Measurements from ENCODE around the gene HGFAC.

HGFAC gene

GRCh38 chr4:3463556-3464348, 22.0 kb downstream of the HGFAC start:
- no peak for FAIRE-seq
- TF ChIP-seq POLR2A (IDR thresholded peaks at IDR 0.05; ENCODE audit: low read depth, low read length): no peak
- DNase-seq (ENCODE audit: insufficient read length, low spot score): no peak

- FAIRE-seq: no peak
- DNase-seq (ENCODE audit: insufficient read length, low spot score): no peak
- TF ChIP-seq POLR2A (IDR thresholded peaks at IDR 0.05; ENCODE audit: low read depth, low read length): no peak
These were observed 22.7 kb downstream of the HGFAC start for GRCh38 chr4:3464349-3464905.

GRCh38 chr4:3464911-3465697, 23.3 kb downstream of the HGFAC start:
- no peak for FAIRE-seq

GRCh38 chr4:3465698-3466671, 24.2 kb downstream of the HGFAC start:
- DNase-seq (ENCODE audit: insufficient read length, low spot score) (no peak), FAIRE-seq (no peak)
- TF ChIP-seq POLR2A (IDR thresholded peaks at IDR 0.05; ENCODE audit: low read depth, low read length): no peak

More at GRCh38 chr4:3464911-3465697, 23.3 kb downstream of the HGFAC start:
- TF ChIP-seq POLR2A (IDR thresholded peaks at IDR 0.05; ENCODE audit: low read depth, low read length): no peak
- DNase-seq (ENCODE audit: insufficient read length, low spot score): no peak

GRCh38 chr4:3466691-3467600, 25.2 kb downstream of the HGFAC start:
- DNase-seq (ENCODE audit: insufficient read length, low spot score) (no peak), FAIRE-seq (no peak)
- TF ChIP-seq POLR2A (IDR thresholded peaks at IDR 0.05; ENCODE audit: low read depth, low read length): no peak

- no peak for FAIRE-seq
These were observed 25.8 kb downstream of the HGFAC start for GRCh38 chr4:3467601-3468031.

GRCh38 chr4:3468154-3468553, 26.4 kb downstream of the HGFAC start:
- FAIRE-seq (no peak), DNase-seq (ENCODE audit: insufficient read length, low spot score) (no peak)
- no peak for TF ChIP-seq POLR2A (IDR thresholded peaks at IDR 0.05; ENCODE audit: low read depth, low read length)

More at GRCh38 chr4:3467601-3468031, 25.8 kb downstream of the HGFAC start:
- no peak for TF ChIP-seq POLR2A (IDR thresholded peaks at IDR 0.05; ENCODE audit: low read depth, low read length)
- no peak for DNase-seq (ENCODE audit: insufficient read length, low spot score)

GRCh38 chr4:3468804-3469203, 27.0 kb downstream of the HGFAC start:
- FAIRE-seq (no peak), DNase-seq (ENCODE audit: insufficient read length, low spot score) (no peak)
- TF ChIP-seq POLR2A (IDR thresholded peaks at IDR 0.05; ENCODE audit: low read depth, low read length): no peak

GRCh38 chr4:3469386-3470243, 27.8 kb downstream of the HGFAC start:
- FAIRE-seq (no peak), DNase-seq (ENCODE audit: insufficient read length, low spot score) (no peak)
- no peak for TF ChIP-seq POLR2A (IDR thresholded peaks at IDR 0.05; ENCODE audit: low read depth, low read length)

GRCh38 chr4:3470244-3471097, 28.7 kb downstream of the HGFAC start:
- no peak for DNase-seq (ENCODE audit: insufficient read length, low spot score)
- TF ChIP-seq POLR2A (IDR thresholded peaks at IDR 0.05; ENCODE audit: low read depth, low read length): no peak
- FAIRE-seq: no peak

All from H54 (cell line).